Keratinocyte (primary cell): ENCODE data around the gene RNF157. TPM values are rescaled to one million over a fixed set of nuclear protein-coding genes. Genes with fewer than 3 reads are reported as not detected.

ENCODE experiments used
- DNase-seq: peaks from one replicate; pipeline ENCODE4 v3.0.0-alpha.2; 2011; ENCODE audit warnings: low read depth, missing footprints, low spot score
- FAIRE-seq: peaks from 2 replicates; lab custom pipeline; 2011; peaks lifted over from hg19 to GRCh38; lab: Jason Lieb, UNC
- H2AFZ ChIP-seq: 2 replicates; pipeline ENCODE4 v1.6.0; 2012; ENCODE audit warnings: low read length, control low read depth, inconsistent platforms; ENCODE audit not compliant: control insufficient read depth
- H3K27ac ChIP-seq: 2 replicates; pipeline ENCODE4 v1.5.1; 2011; ENCODE audit warnings: low read length; ENCODE audit not compliant: control insufficient read depth, insufficient read depth
- H3K27me3 ChIP-seq: 3 replicates; pipeline ENCODE4 v1.6.0; 2011; ENCODE audit warnings: low read length; ENCODE audit not compliant: control insufficient read depth, insufficient read depth; ENCODE audit errors: extremely low read depth
- H3K36me3 ChIP-seq, 2 experiments: 2 replicates in 1 of 2; 3 replicates in 1 of 2; pipeline ENCODE4 v1.5.1; 2011; ENCODE audit warnings: low read length in 2 of 2, mild to moderate bottlenecking in 1 of 2; ENCODE audit not compliant: control insufficient read depth in 2 of 2, insufficient read depth in 2 of 2; ENCODE audit errors: extremely low read depth in 1 of 2
- H3K4me1 ChIP-seq: 3 replicates; pipeline ENCODE4 v1.5.1; 2011; ENCODE audit warnings: low read length; ENCODE audit not compliant: control insufficient read depth, insufficient read depth; ENCODE audit errors: extremely low read depth
- H3K4me2 ChIP-seq: 3 replicates; pipeline ENCODE4 v1.6.0; 2011; ENCODE audit warnings: low read depth, low read length; ENCODE audit not compliant: control insufficient read depth, insufficient read depth; ENCODE audit errors: extremely low read depth
- H3K4me3 ChIP-seq, 3 experiments: fragments of 200-600 bp in 1 of 3; sonication (generic) in 1 of 3; 2 replicates in 2 of 3; 3 replicates in 1 of 3; pipeline ENCODE4 v1.5.1; 2011 to 2016; ENCODE audit warnings: low read length in 3 of 3, mild to moderate bottlenecking in 3 of 3, control low read depth in 2 of 3, inconsistent platforms in 1 of 3, low read depth in 1 of 3, mixed read lengths in 1 of 3, mixed run types in 1 of 3, moderate library complexity in 1 of 3; ENCODE audit not compliant: control insufficient read depth in 2 of 3, insufficient read depth in 2 of 3; ENCODE audit errors: extremely low read depth in 1 of 3
- H3K79me2 ChIP-seq: 2 replicates; pipeline ENCODE4 v1.6.0; 2012; ENCODE audit warnings: low read length; ENCODE audit not compliant: control insufficient read depth, insufficient read depth
- H3K9ac ChIP-seq: 3 replicates; pipeline ENCODE4 v1.6.0; 2011; ENCODE audit warnings: low read length; ENCODE audit not compliant: control insufficient read depth, insufficient read depth; ENCODE audit errors: extremely low read depth
- H3K9me1 ChIP-seq: 3 replicates; pipeline ENCODE4 v1.6.0; 2011; ENCODE audit warnings: low read length; ENCODE audit not compliant: control insufficient read depth, insufficient read depth; ENCODE audit errors: extremely low read depth
- H3K9me3 ChIP-seq: 2 replicates; pipeline ENCODE4 v1.5.1; 2012; ENCODE audit warnings: low read depth, low read length; ENCODE audit not compliant: control insufficient read depth
- H4K20me1 ChIP-seq: 3 replicates; pipeline ENCODE4 v1.6.0; 2011; ENCODE audit warnings: low read length; ENCODE audit not compliant: control insufficient read depth, insufficient read depth; ENCODE audit errors: extremely low read depth
- CTCF ChIP-seq, 3 experiments: IDR thresholded peaks in 1 of 3; conservative IDR thresholded peaks in 1 of 3; optimal IDR thresholded peaks in 1 of 3; 2 replicates in 2 of 3; 3 replicates in 1 of 3; pipeline versions ENCODE3 to v1.5.1; 2011; ENCODE audit warnings: low read length in 3 of 3, mild to moderate bottlenecking in 3 of 3, moderate library complexity in 2 of 3, control low read depth in 1 of 3, inconsistent platforms in 1 of 3; ENCODE audit not compliant: insufficient read depth in 2 of 3; ENCODE audit errors: extremely low read depth in 1 of 3
- EZH2 ChIP-seq: IDR thresholded peaks from one replicate; pipeline ENCODE4 v1.6.1; 2012; ENCODE audit warnings: inconsistent platforms, mild to moderate bottlenecking, low read length, moderate library complexity
- dilution Hi-C: fragments of 300-500 bp; cut with MboI; formaldehyde crosslinking; loops from one replicate; pipeline ENCODE4 v1.7.0; 2020; ENCODE audit warnings: low sequenced_read_pairs; ENCODE audit not compliant: extremely low pct_ligation_motif_present
- polyA plus RNA-seq, 5 experiments: library from polyadenylated mRNA; depleted of rRNA in 3 of 5; stranded (reverse) in 3 of 5; stranded (forward) in 1 of 5; unstranded in 1 of 5; fragments of >200 nt; gene quantifications; 1 replicate in 1 of 5; 2 replicates in 3 of 5; 3 replicates in 1 of 5; pipeline versions ENCODE4 v1.2.1 to v1.2.3, GENCODE V29; 2011 to 2012; ENCODE audit warnings: missing spikeins in 2 of 5, low read depth in 1 of 5, low replicate concordance in 1 of 5

Gene RNF157
- polyA plus RNA-seq, 1 donor (not counting 4 experiments of a cell fraction or from before 2014, with no cell fraction given): not detected

GRCh38 chr17:76170114-76170513 is 70.2 kb downstream of the RNF157 start:
- TF ChIP-seq EZH2 (no peak), CTCF (optimal IDR thresholded peaks at IDR 0.05 in 1 of 3, IDR thresholded peaks at IDR 0.05 in 1 of 3, conservative IDR thresholded peaks at IDR 0.05 in 1 of 3; ENCODE audit: extremely low read depth in 1 of 3, insufficient read depth in 2 of 3, low read length in 3 of 3) (no peak)
- H3K9me1 ChIP-seq: no peaks in the 10 kb centered on the region
- DNase-seq: no peak
- FAIRE-seq: no peak
- dilution Hi-C loops: no loop called here
- H3K36me3 ChIP-seq: no peaks in the 10 kb centered on the region
- H3K4me1 ChIP-seq: no peaks in the 10 kb centered on the region
- no peak overlapping the region for H2AFZ ChIP-seq
- H3K9me3 ChIP-seq: no peaks in the 10 kb centered on the region
- no peak overlapping the region for H3K27ac ChIP-seq
- H3K4me2 ChIP-seq: no peak overlapping the region
- peaks cover 3% of the 10 kb centered on the region for H3K27me3 ChIP-seq
- H3K9ac ChIP-seq: no peak overlapping the region
- no peak overlapping the region for H3K4me3 ChIP-seq
- no peaks in the 10 kb centered on the region for H4K20me1 ChIP-seq
- no peaks in the 10 kb centered on the region for H3K79me2 ChIP-seq

- Histone ChIP-seq H3K9me3 (no peaks in the 10 kb centered on the region), H3K4me1 (no peaks in the 10 kb centered on the region), H3K4me3 (no peak overlapping the region), H3K27me3 (no peaks in the 10 kb centered on the region), H2AFZ (no peak overlapping the region), H3K79me2 (no peaks in the 10 kb centered on the region), H3K9ac (no peak overlapping the region), H3K9me1 (no peaks in the 10 kb centered on the region), H4K20me1 (no peaks in the 10 kb centered on the region), H3K4me2 (no peak overlapping the region), H3K36me3 (no peaks in the 10 kb centered on the region), H3K27ac (no peak overlapping the region)
- dilution Hi-C loops: no loop called here
- DNase-seq (no peak), FAIRE-seq (no peak)
- TF ChIP-seq EZH2 (no peak), CTCF (optimal IDR thresholded peaks at IDR 0.05 in 1 of 3, IDR thresholded peaks at IDR 0.05 in 1 of 3, conservative IDR thresholded peaks at IDR 0.05 in 1 of 3; ENCODE audit: extremely low read depth in 1 of 3, insufficient read depth in 2 of 3, low read length in 3 of 3) (no peak)
Observed at GRCh38 chr17:76166906-76167305, 73.4 kb downstream of the RNF157 start.
